Activated CD4-positive, alpha-beta memory T cell treated with anti-CD3 and anti-CD28 coated beads for 36 hours (primary cell): ENCODE data around the gene MAP1B. TPM values are rescaled to one million over a fixed set of nuclear protein-coding genes. Genes with fewer than 3 reads are reported as not detected.

Experiments
- CTCF ChIA-PET: fragments of 350-600 bp; sonication (Branson Sonifier 250); formaldehyde crosslinking; loops from one replicate; lab custom pipeline; 2021; ENCODE audit warnings: antibody characterized with exemption, inconsistent platforms; lab: Charles Lee
- POLR2A ChIA-PET: fragments of 350-600 bp; sonication (Branson Sonifier 250); formaldehyde crosslinking; loops from one replicate; lab custom pipeline; 2021; ENCODE audit warnings: antibody characterized with exemption; lab: Charles Lee
- DNase-seq: peaks from one replicate; pipeline ENCODE4 v3.0.0-alpha.2; 2020
- H3K27ac Mint-ChIP-seq: one replicate; pipeline ENCODE4 v1.8.0; 2021; ENCODE audit warnings: mixed read lengths
- H3K27me3 Mint-ChIP-seq: one replicate; pipeline ENCODE4 v1.8.0; 2021; ENCODE audit warnings: mixed read lengths
- H3K36me3 Mint-ChIP-seq: one replicate; pipeline ENCODE4 v1.8.0; 2021; ENCODE audit warnings: mixed read lengths
- H3K4me1 Mint-ChIP-seq: one replicate; pipeline ENCODE4 v1.8.0; 2021; ENCODE audit warnings: low read depth, mixed read lengths
- H3K4me3 Mint-ChIP-seq: one replicate; pipeline ENCODE4 v1.8.0; 2021; ENCODE audit warnings: mild to moderate bottlenecking, mixed read lengths
- H3K9me3 Mint-ChIP-seq: one replicate; pipeline ENCODE4 v1.8.0; 2021; ENCODE audit warnings: mixed read lengths
- intact Hi-C: fragments of 100-400 bp; cut with micrococcal nuclease; formaldehyde crosslinking; loops from one replicate; pipeline ENCODE4 v1.15.1; 2023
- total RNA-seq, 2 experiments: library from RNA; stranded (reverse); gene quantifications; one replicate each; pipeline ENCODE4 v1.2.3, GENCODE V29; 2021

Gene MAP1B
- total RNA-seq, 2 experiments from 2014 or later: 0.51 to 0.78 TPM

DNA sequence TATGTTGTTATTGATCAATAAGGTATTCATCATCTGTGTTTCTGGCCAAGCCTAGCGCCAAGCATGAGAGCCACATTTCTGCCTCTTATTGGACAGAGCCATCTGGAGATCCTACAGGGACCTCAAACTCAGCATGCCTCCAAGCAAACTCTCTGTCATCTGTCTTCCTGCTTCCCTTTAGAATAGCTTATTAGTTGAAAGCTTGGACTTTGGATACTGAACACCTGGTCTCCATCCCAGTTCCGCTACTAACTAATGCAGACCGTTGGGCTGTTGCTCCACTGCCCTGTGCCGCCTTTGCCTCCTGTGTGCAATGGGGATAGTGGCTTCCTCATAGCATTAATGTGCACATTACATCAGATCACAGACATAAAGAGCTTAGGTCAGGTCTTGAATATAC, 65.5 kb downstream of the MAP1B start:
- H3K27me3 Mint-ChIP-seq: peaks cover 35% of the 10 kb centered on the region
- intact Hi-C loops: loop anchor here (2.0 to 10.0 kb wide), 2 partner anchors 34 to 62 kb away; no protein-coding TSS in a partner anchor
- H3K4me3 Mint-ChIP-seq: no peak overlapping the region
- H3K27ac Mint-ChIP-seq: no peak overlapping the region
- no peaks in the 10 kb centered on the region for H3K36me3 Mint-ChIP-seq
- H3K9me3 Mint-ChIP-seq: no peaks in the 10 kb centered on the region
- no peak for DNase-seq
- CTCF ChIA-PET: no interaction called here
- POLR2A ChIA-PET: no interaction called here
- H3K4me1 Mint-ChIP-seq: peaks cover 14% of the 10 kb centered on the region

DNA sequence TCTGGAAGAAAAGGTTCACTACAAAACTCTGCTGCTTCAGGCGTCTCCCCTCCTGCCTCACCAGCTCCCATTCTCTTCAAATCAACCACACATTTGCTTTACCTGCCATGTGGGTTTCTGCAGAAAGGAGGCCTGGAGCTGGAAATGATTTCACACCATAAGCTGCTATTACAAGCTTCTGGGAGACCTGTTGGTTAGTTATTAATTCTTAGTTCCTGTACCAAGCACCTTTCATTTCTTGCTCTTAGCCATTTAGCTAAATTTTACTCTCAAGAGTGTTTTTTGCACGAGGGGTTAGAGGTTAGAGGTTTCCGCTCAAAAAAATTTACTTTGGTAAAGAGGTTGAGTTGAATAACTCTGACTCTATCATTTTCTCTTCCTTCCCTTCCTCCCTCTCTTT, 70.3 kb downstream of the MAP1B start:
- ChIA-PET POLR2A (no interaction called here), CTCF (no interaction called here)
- H3K9me3 Mint-ChIP-seq: no peaks in the 10 kb centered on the region
- intact Hi-C loops: loop anchor here (10.0 kb wide), 1 partner anchor 57 kb away; no protein-coding TSS in a partner anchor
- DNase-seq: no peak
- H3K36me3 Mint-ChIP-seq: no peaks in the 10 kb centered on the region
- H3K4me1 Mint-ChIP-seq: no peaks in the 10 kb centered on the region
- H3K4me3 Mint-ChIP-seq: no peak overlapping the region
- H3K27ac Mint-ChIP-seq: no peak overlapping the region
- peaks cover 35% of the 10 kb centered on the region for H3K27me3 Mint-ChIP-seq

DNA sequence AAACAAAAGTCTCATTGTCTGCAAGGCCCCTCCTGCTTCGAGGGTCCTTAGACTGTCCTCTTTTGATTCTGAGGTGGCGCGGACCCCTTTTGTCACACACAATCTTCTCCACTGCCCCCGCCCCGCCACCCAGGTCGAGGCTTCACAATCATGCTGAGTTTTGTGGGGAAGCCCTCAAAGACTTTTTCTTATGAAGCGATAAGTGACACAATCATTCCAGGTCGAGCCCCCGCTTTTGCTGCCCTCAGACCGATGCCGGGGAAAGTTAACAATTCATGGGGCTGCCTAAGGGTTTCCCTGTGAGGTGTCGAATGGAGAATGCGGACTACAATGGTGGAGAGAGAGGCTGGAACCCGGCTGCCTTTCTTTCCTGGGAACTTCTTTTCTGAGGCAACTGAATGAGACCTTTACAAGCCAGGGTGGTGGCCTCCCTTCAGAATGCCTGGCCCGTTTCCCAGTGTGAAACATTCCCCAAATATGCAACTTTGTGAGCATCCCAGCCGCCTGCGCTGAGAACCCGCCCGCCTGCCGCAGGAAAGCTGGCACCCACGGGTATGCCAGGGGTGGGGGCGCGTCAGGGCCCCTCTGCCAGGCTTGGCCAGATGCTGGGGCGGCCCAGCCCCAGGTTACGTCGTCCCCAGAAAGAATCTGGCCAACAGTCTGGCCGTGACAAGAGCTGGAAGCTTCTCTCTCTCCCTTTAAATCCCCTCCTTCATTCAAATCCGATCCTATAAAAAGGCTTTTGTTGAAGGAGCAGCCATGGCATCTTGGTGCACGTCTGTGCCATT, 71.9 kb downstream of the MAP1B start:
- DNase-seq: no peak
- Mint-ChIP-seq H3K27me3 (peaks cover 43% of the 10 kb centered on the region), H3K9me3 (no peaks in the 10 kb centered on the region), H3K27ac (no peak overlapping the region), H3K4me3 (no peak overlapping the region), H3K36me3 (no peaks in the 10 kb centered on the region), H3K4me1 (no peaks in the 10 kb centered on the region)
- POLR2A ChIA-PET: no interaction called here
- intact Hi-C loops: loop anchor here (10.0 kb wide), 1 partner anchor 56 kb away; no protein-coding TSS in a partner anchor
- CTCF ChIA-PET: interaction anchor here (0.7 kb wide), 1 partner anchor 12 kb away, joined by 3 read pairs; no protein-coding TSS in a partner anchor

DNA sequence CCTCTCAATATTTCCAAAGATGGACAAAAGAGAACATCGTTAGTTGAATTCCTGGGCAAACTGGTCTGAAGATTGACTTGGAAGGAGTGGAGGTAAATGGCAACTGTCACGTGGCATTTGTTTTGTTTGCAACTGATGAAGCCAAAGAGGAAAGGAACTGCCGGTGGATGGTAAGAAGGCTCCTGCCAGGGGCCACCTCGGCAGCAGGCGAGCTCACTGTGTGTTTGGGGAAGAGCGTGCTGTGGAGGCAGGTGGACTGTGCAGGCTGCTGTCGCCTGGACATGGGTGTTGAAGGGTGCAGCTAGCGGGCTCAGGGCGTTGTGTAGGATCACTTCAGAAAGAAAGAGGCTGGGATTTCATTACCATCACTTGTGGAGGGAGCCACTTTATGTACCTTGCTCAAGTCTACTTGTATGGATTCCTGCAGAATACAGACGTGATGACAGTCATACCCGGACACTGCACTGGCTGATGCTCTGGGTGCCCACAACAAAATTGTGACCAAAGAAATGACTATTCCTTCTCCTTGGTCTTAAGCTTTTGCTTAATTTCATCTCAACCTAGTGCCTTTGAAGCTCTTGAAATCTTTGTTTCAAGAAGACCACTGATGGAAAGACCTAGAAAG, 72.7 kb downstream of the MAP1B start:
- DNase-seq: no peak
- Mint-ChIP-seq H3K9me3 (no peaks in the 10 kb centered on the region), H3K27ac (no peak overlapping the region), H3K36me3 (no peaks in the 10 kb centered on the region), H3K4me1 (no peaks in the 10 kb centered on the region), H3K4me3 (no peak overlapping the region), H3K27me3 (peaks cover 44% of the 10 kb centered on the region)
- POLR2A ChIA-PET: no interaction called here
- intact Hi-C loops: loop anchor here (10.0 kb wide), 1 partner anchor 55 kb away; no protein-coding TSS in a partner anchor
- CTCF ChIA-PET: no interaction called here

DNA sequence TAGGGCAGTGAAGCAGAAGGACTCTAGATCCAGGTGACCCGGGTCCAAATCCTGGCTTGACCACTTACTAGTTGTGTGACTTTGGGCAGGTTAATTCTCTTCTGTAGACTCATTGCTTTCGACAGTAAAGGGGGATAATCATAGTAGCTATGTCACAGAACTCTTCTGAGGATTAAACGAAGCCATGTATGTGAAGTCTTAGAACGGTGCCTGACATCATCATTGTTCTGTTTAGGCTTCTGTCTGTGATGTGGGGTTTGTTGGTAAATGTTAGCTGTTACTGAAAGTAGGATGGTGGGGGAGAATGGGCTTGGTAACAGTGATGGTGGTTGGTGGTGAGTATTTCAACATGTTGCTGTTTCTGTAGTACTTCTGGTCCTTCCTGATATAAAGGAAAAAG, 73.7 kb downstream of the MAP1B start:
- Mint-ChIP-seq H3K4me1 (no peaks in the 10 kb centered on the region), H3K9me3 (no peaks in the 10 kb centered on the region), H3K27me3 (peaks cover 52% of the 10 kb centered on the region), H3K4me3 (no peak overlapping the region), H3K36me3 (no peaks in the 10 kb centered on the region), H3K27ac (no peak overlapping the region)
- intact Hi-C loops: no loop called here
- DNase-seq: no peak
- ChIA-PET CTCF (no interaction called here), POLR2A (no interaction called here)

DNA sequence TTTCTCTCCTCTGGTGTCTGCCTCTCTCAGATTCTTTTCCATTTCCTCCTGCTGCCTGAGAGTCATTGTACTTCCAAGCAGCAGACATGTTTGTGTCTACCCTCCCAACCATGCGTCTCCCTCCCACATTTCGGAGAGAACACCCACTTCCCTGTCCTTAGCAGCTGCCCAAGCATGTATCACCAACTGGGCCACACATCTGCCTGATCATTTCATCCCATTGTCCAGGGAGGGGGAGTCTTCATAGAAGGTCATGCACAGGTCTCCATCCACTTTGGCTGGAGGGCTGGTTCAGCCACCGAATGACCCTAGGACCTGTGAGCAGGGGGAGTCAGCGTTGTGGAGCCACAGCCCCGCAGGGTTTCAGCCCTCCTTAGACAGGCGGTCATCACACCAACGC, 75.4 kb downstream of the MAP1B start:
- no peak for DNase-seq
- CTCF ChIA-PET: no interaction called here
- Mint-ChIP-seq H3K9me3 (no peaks in the 10 kb centered on the region), H3K27me3 (peaks cover 59% of the 10 kb centered on the region), H3K27ac (no peak overlapping the region), H3K36me3 (no peaks in the 10 kb centered on the region), H3K4me1 (no peaks in the 10 kb centered on the region), H3K4me3 (no peak overlapping the region)
- intact Hi-C loops: no loop called here
- POLR2A ChIA-PET: no interaction called here

DNA sequence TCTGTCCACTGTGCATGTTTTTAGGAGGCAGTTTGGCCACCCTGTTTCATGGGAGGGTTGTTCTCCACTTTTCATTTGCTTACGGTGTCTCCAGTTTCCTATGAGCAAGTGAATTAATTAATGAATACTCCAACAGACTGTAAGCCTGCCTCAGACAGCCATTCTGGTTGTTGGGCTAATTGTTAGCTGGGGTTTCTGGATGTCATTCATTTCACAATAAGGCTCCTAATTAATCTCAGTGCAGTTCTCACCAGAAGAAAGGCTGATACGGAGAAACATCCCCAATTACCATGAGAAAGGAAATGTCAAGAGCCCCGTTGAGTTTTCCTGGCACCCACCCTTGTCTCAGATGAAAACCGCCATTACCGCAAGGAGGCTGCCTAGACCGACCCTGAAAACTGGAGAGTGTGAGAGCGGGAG, 75.8 kb downstream of the MAP1B start:
- CTCF ChIA-PET: no interaction called here
- POLR2A ChIA-PET: no interaction called here
- intact Hi-C loops: no loop called here
- H3K27ac Mint-ChIP-seq: no peak overlapping the region
- H3K4me3 Mint-ChIP-seq: no peak overlapping the region
- no peak for DNase-seq
- no peaks in the 10 kb centered on the region for H3K4me1 Mint-ChIP-seq
- H3K36me3 Mint-ChIP-seq: no peaks in the 10 kb centered on the region
- H3K9me3 Mint-ChIP-seq: no peaks in the 10 kb centered on the region
- peaks cover 60% of the 10 kb centered on the region for H3K27me3 Mint-ChIP-seq

DNA sequence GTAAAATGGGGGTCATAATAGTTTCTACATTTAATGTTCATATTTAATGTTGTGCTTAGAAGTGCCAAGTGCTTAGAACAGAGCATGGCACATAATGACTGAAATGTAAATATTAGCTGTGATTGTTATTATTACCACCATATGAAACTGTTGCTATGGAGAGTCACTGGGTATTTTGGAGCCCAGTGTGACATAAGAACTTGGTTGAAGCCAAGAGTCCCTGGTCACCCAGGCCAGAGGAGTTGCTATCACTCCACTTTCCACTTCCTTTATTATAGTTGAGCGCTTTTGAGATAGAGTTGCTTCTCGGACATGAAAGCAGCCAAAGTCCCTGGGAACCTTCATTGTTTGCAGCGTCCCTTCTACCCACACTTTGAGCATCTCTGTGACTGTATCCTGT, 77.1 kb downstream of the MAP1B start:
- no peak for DNase-seq
- Mint-ChIP-seq H3K27ac (no peak overlapping the region), H3K27me3 (peaks cover 64% of the 10 kb centered on the region), H3K36me3 (no peaks in the 10 kb centered on the region), H3K4me1 (no peaks in the 10 kb centered on the region), H3K4me3 (no peak overlapping the region), H3K9me3 (no peaks in the 10 kb centered on the region)
- ChIA-PET POLR2A (no interaction called here), CTCF (no interaction called here)
- intact Hi-C loops: no loop called here

DNA sequence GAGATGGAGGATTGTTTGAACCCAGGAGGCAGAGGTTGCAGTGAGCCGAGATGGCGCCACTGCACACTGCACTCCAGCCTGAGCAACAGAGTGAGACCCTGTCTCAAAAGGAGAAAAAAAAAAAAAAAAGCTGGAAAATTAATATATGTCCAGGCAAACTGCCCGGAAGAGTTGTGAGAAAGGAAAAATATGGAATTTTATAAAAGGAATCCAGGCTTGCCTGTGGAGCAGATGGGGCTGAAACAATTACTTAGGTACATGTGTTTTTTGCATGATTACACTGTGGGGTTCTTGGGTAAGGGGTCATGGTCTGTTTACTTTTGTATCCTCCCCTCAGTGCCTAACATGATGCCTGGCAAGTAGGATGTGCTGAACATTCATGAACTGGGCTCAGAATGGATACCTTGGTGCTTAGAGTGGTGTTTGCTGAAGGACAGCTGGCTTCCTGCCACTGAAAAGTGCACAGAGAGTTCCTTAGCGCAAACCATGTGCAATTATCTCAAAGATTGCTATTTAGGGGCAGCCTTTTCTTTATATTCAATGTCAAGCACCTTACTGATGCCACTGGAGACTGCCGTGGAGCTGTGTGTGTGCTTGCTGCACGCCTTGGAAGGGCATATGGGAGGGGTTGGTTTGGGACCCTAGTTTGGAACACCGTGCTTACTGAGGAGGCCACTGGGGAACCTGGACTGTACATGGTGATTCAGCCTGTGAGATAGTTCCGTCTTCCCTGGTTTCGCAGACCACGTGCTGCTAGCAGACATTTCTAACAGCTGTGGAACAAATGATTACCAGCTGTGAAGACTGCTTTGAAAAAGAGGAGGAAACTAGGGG, 78.4 kb downstream of the MAP1B start:
- intact Hi-C loops: no loop called here
- H3K27me3 Mint-ChIP-seq: peaks cover 64% of the 10 kb centered on the region
- CTCF ChIA-PET: no interaction called here
- no peak for DNase-seq
- H3K27ac Mint-ChIP-seq: no peak overlapping the region
- no peak overlapping the region for H3K4me3 Mint-ChIP-seq
- H3K9me3 Mint-ChIP-seq: no peaks in the 10 kb centered on the region
- no peaks in the 10 kb centered on the region for H3K4me1 Mint-ChIP-seq
- no peaks in the 10 kb centered on the region for H3K36me3 Mint-ChIP-seq
- POLR2A ChIA-PET: no interaction called here

DNA sequence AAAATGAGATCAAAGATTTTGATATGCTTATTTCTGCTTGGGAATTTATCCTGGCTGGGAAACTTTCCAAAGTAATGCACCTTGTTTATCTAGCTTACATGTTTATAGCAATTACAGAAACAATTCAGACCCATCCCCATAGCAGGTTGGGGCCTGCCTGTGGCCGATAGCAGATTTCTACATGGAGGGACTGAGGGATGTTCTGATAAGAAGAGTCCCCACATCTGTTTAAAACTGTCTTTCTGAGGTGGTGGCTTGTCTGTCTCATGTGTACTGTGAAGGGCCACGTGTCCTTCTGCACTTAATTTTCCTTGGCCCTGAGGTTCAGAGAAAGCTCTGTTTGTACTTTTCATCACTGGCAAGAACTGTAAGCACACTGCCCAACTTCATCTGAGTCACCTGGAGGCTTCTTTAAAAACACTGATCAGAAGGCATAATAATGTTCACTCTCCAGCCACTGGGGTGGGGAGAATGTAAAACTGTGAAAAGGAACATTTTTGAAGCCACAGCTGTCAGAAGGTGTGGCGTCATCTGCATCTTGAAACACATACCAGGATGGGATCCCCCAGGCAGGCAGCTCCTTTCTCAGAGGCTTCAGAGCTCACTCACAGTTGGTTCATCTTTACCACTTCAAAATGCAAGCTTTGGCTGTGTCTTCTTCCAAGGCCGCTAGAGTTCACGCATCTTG, 80.3 kb downstream of the MAP1B start:
- H3K4me3 Mint-ChIP-seq: no peak overlapping the region
- peaks cover 65% of the 10 kb centered on the region for H3K27me3 Mint-ChIP-seq
- no peaks in the 10 kb centered on the region for H3K9me3 Mint-ChIP-seq
- no peaks in the 10 kb centered on the region for H3K36me3 Mint-ChIP-seq
- ChIA-PET CTCF (no interaction called here), POLR2A (interaction anchor here (0.9 kb wide), 1 partner anchor 55 kb away, joined by 3 read pairs; no protein-coding TSS in a partner anchor)
- H3K27ac Mint-ChIP-seq: no peak overlapping the region
- intact Hi-C loops: no loop called here
- DNase-seq: no peak
- H3K4me1 Mint-ChIP-seq: no peaks in the 10 kb centered on the region

DNA sequence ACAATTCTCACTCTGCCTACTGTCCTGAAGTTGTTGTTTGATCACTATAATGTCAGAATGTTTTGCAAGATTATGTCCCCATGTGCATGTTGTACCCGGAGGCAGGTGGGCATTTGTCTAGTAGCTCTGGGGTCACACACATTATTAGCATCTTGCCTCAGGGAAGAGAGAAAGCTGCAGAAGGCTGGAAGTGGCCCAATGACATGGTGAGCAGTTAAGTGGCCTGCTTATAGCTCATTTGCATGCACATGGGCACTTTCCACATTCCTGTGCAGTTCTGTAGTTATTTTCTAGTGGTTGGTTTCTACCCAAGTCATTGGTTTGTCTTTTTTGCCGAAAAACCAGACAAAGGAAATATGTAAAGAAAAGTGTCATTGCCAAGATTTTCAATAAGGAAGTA, 80.9 kb downstream of the MAP1B start:
- Mint-ChIP-seq H3K27me3 (peaks cover 59% of the 10 kb centered on the region), H3K9me3 (no peaks in the 10 kb centered on the region), H3K36me3 (no peaks in the 10 kb centered on the region), H3K27ac (no peak overlapping the region), H3K4me1 (no peaks in the 10 kb centered on the region), H3K4me3 (no peak overlapping the region)
- ChIA-PET POLR2A (interaction anchor here (0.9 kb wide), 1 partner anchor 56 kb away, joined by 3 read pairs; no protein-coding TSS in a partner anchor), CTCF (no interaction called here)
- intact Hi-C loops: no loop called here
- DNase-seq: no peak
